Measurements from ENCODE around the gene METTL25. TPM values are rescaled to one million over a fixed set of nuclear protein-coding genes. Genes with fewer than 3 reads are reported as not detected.

The METTL25 gene
- polyA plus RNA-seq, 1 of the 3 experiments (the other 2 are of a cell fraction): 3.0 TPM

DNA sequence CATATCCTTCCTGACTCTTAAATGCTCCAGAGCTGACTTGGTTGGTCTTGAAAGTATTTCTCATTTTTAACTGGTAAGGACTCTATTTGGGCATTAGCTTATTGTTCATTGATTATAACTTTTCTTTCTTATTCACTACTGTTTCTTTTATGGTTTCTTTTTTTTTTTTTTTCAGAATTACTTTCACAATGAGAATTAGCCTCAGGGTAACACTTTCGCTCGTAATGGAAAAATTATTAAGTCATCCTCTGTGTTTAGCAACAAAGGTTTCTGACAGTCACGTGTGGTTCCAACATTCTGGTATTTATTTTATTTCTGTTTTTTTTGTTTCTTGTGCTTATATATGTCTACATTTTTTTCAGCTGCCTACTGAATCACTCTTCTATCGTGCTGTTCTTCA, 80.0 kb downstream of the METTL25 start:
- 89% methylated on average over 4 of the region's 4 CpGs for whole genome bisulfite sequencing (ENCODE audit: low lambda C conversion rate)
- H3K4me2 ChIP-seq: no peak overlapping the region
- CTCF ChIA-PET: no interaction called here

DNA sequence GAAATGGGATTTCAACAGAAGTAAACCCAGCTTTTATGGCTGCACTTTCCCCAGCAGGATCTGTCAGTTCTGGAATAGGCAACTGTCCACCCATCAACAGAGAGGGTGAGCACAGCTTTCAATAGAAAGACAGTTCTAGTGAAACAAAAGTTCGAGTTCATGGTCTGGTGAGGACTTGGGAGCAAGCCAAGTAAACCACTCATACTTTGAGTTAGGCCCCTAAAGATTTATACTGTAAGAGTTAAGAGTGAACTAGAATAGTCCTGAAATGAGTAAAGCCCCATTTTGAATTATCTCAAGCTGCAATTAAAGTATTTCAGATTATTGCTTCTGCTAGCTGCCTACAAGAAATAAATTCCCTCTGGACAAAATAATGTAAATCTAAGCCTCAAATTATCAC, 82.6 kb downstream of the METTL25 start:
- CTCF ChIA-PET: no interaction called here
- WGBS (ENCODE audit: low lambda C conversion rate): 39% methylated on average over 1 of the region's 1 CpG
- no peak overlapping the region for H3K4me3 ChIP-seq (ENCODE audit: low read depth in 2 of 2, low read length in 1 of 2)
- H3K4me2 ChIP-seq: no peak overlapping the region
- H4K20me1 ChIP-seq (ENCODE audit: insufficient read depth): no peaks in the 10 kb centered on the region
- no peaks in the 10 kb centered on the region for H3K27me3 ChIP-seq (ENCODE audit: insufficient read depth)
- no peak for DNase-seq
- POLR2A ChIA-PET: no interaction called here
- H3K27ac ChIP-seq (ENCODE audit: low read depth in 2 of 2, low read length in 1 of 2): no peak overlapping the region
- no peaks in the 10 kb centered on the region for H3K9me3 ChIP-seq
- no peaks in the 10 kb centered on the region for H3F3A ChIP-seq (replicated peaks; ENCODE audit: insufficient read depth)
- no peak for TF ChIP-seq YY1 (IDR thresholded peaks at IDR 0.05; ENCODE audit: low read depth)
- TF ChIP-seq, protein P1, sequence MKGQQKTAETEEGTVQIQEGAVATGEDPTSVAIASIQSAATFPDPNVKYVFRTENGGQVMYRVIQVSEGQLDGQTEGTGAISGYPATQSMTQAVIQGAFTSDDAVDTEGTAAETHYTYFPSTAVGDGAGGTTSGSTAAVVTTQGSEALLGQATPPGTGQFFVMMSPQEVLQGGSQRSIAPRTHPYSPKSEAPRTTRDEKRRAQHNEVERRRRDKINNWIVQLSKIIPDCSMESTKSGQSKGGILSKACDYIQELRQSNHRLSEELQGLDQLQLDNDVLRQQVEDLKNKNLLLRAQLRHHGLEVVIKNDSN (IDR thresholded peaks at IDR 0.05; ENCODE audit: borderline replicate concordance, low read depth): no peak
- TF ChIP-seq JUND (IDR thresholded peaks at IDR 0.05): no peak
- no peak for TF ChIP-seq MXI1 (IDR thresholded peaks at IDR 0.05; ENCODE audit: low read depth, low read length)
- TF ChIP-seq RCOR1 (IDR thresholded peaks at IDR 0.05; ENCODE audit: low read length): no peak
- no peak for TF ChIP-seq ELF1 (IDR thresholded peaks at IDR 0.05)
- no peak for TF ChIP-seq SMC3 (IDR thresholded peaks at IDR 0.05; ENCODE audit: low read depth, low read length)
- TF ChIP-seq RAD21 (IDR thresholded peaks at IDR 0.05; ENCODE audit: low read length): no peak
- no peak overlapping the region for H3K9ac ChIP-seq
- no peaks in the 10 kb centered on the region; a peak in 1 of 4 replicates for H3K4me1 ChIP-seq (ENCODE audit: control insufficient read depth in 1 of 2, insufficient read depth in 2 of 2, low read depth in 1 of 2, low read length in 1 of 2)
- peaks cover 3 to 4% of the 10 kb centered on the region in 2 experiments for H3K36me3 ChIP-seq (replicated peaks in 1 of 2; ENCODE audit: control insufficient read depth in 1 of 2, insufficient read depth in 2 of 2, low read length in 1 of 2)
- no peaks in the 10 kb centered on the region for H3K9me2 ChIP-seq
- H3K79me2 ChIP-seq (ENCODE audit: insufficient read depth): no peaks in the 10 kb centered on the region
- no peak overlapping the region for H2AFZ ChIP-seq (ENCODE audit: low read depth)

More for the DNA sequence above, 80.0 kb downstream of the METTL25 start:
- H3K9me3 ChIP-seq: no peaks in the 10 kb centered on the region
- no peaks in the 10 kb centered on the region for H3K79me2 ChIP-seq (ENCODE audit: insufficient read depth)
- no peak overlapping the region for H3K27ac ChIP-seq (ENCODE audit: low read depth in 2 of 2, low read length in 1 of 2)
- TF ChIP-seq SIN3A (IDR thresholded peaks at IDR 0.05; ENCODE audit: borderline replicate concordance, low read depth, low read length) (no peak), ELF1 (IDR thresholded peaks at IDR 0.05) (no peak), MEF2A (IDR thresholded peaks at IDR 0.05; ENCODE audit: borderline replicate concordance, low read depth) (no peak)
- H3F3A ChIP-seq (replicated peaks; ENCODE audit: insufficient read depth): no peaks in the 10 kb centered on the region
- no peaks in the 10 kb centered on the region for H3K27me3 ChIP-seq (ENCODE audit: insufficient read depth)
- H3K36me3 ChIP-seq (replicated peaks in 1 of 2; ENCODE audit: control insufficient read depth in 1 of 2, insufficient read depth in 2 of 2, low read length in 1 of 2): peaks cover 3 to 4% of the 10 kb centered on the region in 2 experiments
- H3K4me1 ChIP-seq (ENCODE audit: control insufficient read depth in 1 of 2, insufficient read depth in 2 of 2, low read depth in 1 of 2, low read length in 1 of 2): no peaks in the 10 kb centered on the region; a peak in 1 of 4 replicates
- no peaks in the 10 kb centered on the region for H3K9me2 ChIP-seq
- no peaks in the 10 kb centered on the region for H4K20me1 ChIP-seq (ENCODE audit: insufficient read depth)
- POLR2A ChIA-PET: no interaction called here
- no peak overlapping the region for H2AFZ ChIP-seq (ENCODE audit: low read depth)
- H3K9ac ChIP-seq: no peak overlapping the region
- H3K4me3 ChIP-seq (ENCODE audit: low read depth in 2 of 2, low read length in 1 of 2): no peak overlapping the region
- DNase-seq: no peak

DNA sequence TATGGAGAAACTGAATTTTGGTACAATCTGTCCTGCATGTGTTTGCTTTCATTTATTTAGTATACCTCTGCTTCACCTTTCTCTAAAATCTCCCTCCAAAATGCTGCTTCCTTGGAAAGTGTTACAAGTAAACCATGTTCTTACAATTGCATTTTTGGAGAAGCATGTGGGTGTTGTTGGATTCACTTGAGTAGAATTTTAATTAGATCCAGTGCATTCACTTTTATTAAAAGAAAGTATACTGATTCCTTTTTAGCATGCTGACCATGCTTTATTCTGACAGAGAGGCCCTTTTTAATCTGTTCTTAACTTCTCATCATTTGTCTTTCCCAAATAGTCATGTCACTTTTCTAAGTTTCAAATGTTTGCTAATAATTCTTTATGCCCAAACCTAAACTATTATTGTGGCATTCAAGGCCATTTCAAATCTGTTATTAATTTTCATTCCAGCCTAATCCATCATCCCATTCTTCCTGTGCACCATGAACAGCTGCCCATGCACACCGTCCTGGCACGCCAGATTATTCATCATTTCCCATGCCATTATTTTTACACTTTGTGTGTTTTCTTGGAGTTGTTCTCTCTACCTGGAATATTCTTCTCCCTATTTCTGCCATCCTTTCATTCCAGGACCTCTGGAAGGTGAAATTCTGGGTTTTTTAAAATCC, 90.7 kb downstream of the METTL25 start:
- Histone ChIP-seq H3K9me3 (no peaks in the 10 kb centered on the region), H3K27me3 (ENCODE audit: insufficient read depth) (no peaks in the 10 kb centered on the region), H3K4me3 (ENCODE audit: low read depth in 2 of 2, low read length in 1 of 2) (no peak overlapping the region), H3K27ac (ENCODE audit: low read depth in 2 of 2, low read length in 1 of 2) (peak overlapping the region in 1 of 2 experiments; percentile 28; a peak in 1 of 4 replicates), H4K20me1 (ENCODE audit: insufficient read depth) (no peaks in the 10 kb centered on the region), H3K9me2 (no peaks in the 10 kb centered on the region), H3F3A (replicated peaks; ENCODE audit: insufficient read depth) (peaks cover 3% of the 10 kb centered on the region), H3K4me2 (no peak overlapping the region), H3K79me2 (ENCODE audit: insufficient read depth) (no peaks in the 10 kb centered on the region), H2AFZ (ENCODE audit: low read depth) (no peak overlapping the region), H3K36me3 (replicated peaks in 1 of 2; ENCODE audit: control insufficient read depth in 1 of 2, insufficient read depth in 2 of 2, low read length in 1 of 2) (no peaks in the 10 kb centered on the region), H3K4me1 (ENCODE audit: control insufficient read depth in 1 of 2, insufficient read depth in 2 of 2, low read depth in 1 of 2, low read length in 1 of 2) (no peaks in the 10 kb centered on the region; a peak in 1 of 4 replicates), H3K9ac (no peak overlapping the region)
- 48% methylated on average over 2 of the region's 2 CpGs for WGBS (ENCODE audit: low lambda C conversion rate)
- ChIA-PET POLR2A (no interaction called here), CTCF (no interaction called here)
- no peak for TF ChIP-seq MXI1 (IDR thresholded peaks at IDR 0.05; ENCODE audit: low read depth, low read length)
- TF ChIP-seq TCF12 (IDR thresholded peaks at IDR 0.05): peak; percentile 71
- no peak for DNase-seq

All from SK-N-SH (cell line).